ENCODE data around the gene C12orf42.

Gene C12orf42

GRCh38 chr12:103495469-103496456 is at the start of gene C12orf42:
Gene C12orf42 (minus strand): TSS chr12:103495968. CDS start chr12:103478426, 17,542 bp downstream.
- DNase-seq (ENCODE audit: low read depth in 2 of 2): peak; percentile 18 to 32

- no peak for DNase-seq (ENCODE audit: low read depth in 2 of 2)
Observed at GRCh38 chr12:103542078-103542477, 46.3 kb upstream of the C12orf42 start.

- no peak for DNase-seq (ENCODE audit: low read depth in 2 of 2)
Observed at GRCh38 chr12:103540319-103540718, 44.6 kb upstream of the C12orf42 start.

GRCh38 chr12:103538397-103538796 is 42.6 kb upstream of the C12orf42 start:
- DNase-seq (ENCODE audit: low read depth in 2 of 2): no peak

GRCh38 chr12:103530307-103531066 is 34.7 kb upstream of the C12orf42 start:
- no peak for DNase-seq (ENCODE audit: low read depth in 2 of 2)

- no peak for DNase-seq (ENCODE audit: low read depth in 2 of 2)
Observed at GRCh38 chr12:103529306-103529705, 33.5 kb upstream of the C12orf42 start.

GRCh38 chr12:103524238-103524875 is 28.6 kb upstream of the C12orf42 start:
- DNase-seq (ENCODE audit: low read depth in 2 of 2): no peak

- no peak for DNase-seq (ENCODE audit: low read depth in 2 of 2)
Observed at GRCh38 chr12:103523771-103524170, 28.0 kb upstream of the C12orf42 start.

- no peak for DNase-seq (ENCODE audit: low read depth in 2 of 2)
Observed at GRCh38 chr12:103520686-103521215, 25.0 kb upstream of the C12orf42 start.

- DNase-seq (ENCODE audit: low read depth in 2 of 2): no peak
Observed at GRCh38 chr12:103519632-103520031, 23.9 kb upstream of the C12orf42 start.

GRCh38 chr12:103518899-103519298 is 23.1 kb upstream of the C12orf42 start:
- DNase-seq (ENCODE audit: low read depth in 2 of 2): no peak

- no peak for DNase-seq (ENCODE audit: low read depth in 2 of 2)
Observed at GRCh38 chr12:103517161-103517560, 21.4 kb upstream of the C12orf42 start.

- DNase-seq (ENCODE audit: low read depth in 2 of 2): no peak
Observed at GRCh38 chr12:103515341-103515740, 19.6 kb upstream of the C12orf42 start.

GRCh38 chr12:103513875-103514274 is 18.1 kb upstream of the C12orf42 start:
- DNase-seq (ENCODE audit: low read depth in 2 of 2): no peak

- DNase-seq (ENCODE audit: low read depth in 2 of 2): peak; percentile 28 to 39
Observed at GRCh38 chr12:103505371-103506236, 9.8 kb upstream of the C12orf42 start.

- DNase-seq (ENCODE audit: low read depth in 2 of 2): no peak
Observed at GRCh38 chr12:103504606-103505005, 8.8 kb upstream of the C12orf42 start.

- DNase-seq (ENCODE audit: low read depth in 2 of 2): peak; percentile 18 to 25
Observed at GRCh38 chr12:103503546-103504480, 8.0 kb upstream of the C12orf42 start.

GRCh38 chr12:103501447-103501846 is 5.7 kb upstream of the C12orf42 start:
- DNase-seq (ENCODE audit: low read depth in 2 of 2): no peak

GRCh38 chr12:103499571-103499970 is 3.8 kb upstream of the C12orf42 start:
- no peak for DNase-seq (ENCODE audit: low read depth in 2 of 2)

GRCh38 chr12:103498990-103499389 is 3.2 kb upstream of the C12orf42 start:
- DNase-seq (ENCODE audit: low read depth in 2 of 2): no peak
